Mucosa of rectum (tissue), 2 donors: ENCODE data around the gene OR5M10.
A peak's percentile ranks its signal among the peaks of the same experiment; 100 is the strongest.

Source experiments
- H3K27ac ChIP-seq, 2 donors: one replicate each; pipeline ENCODE4 v1.7.0; 2013; ENCODE audit warnings: inconsistent platforms in 2 of 2, low read depth in 2 of 2, low read length in 2 of 2
- H3K27me3 ChIP-seq, 2 donors: one replicate each; pipeline ENCODE4 v1.7.0; 2013; ENCODE audit warnings: low read length in 2 of 2; ENCODE audit not compliant: control insufficient read depth in 2 of 2, insufficient read depth in 2 of 2
- H3K36me3 ChIP-seq, 2 donors: one replicate each; pipeline ENCODE4 v1.7.0; 2013; ENCODE audit warnings: low read length in 2 of 2; ENCODE audit not compliant: control insufficient read depth in 2 of 2, insufficient read depth in 2 of 2
- H3K4me1 ChIP-seq, 2 donors: one replicate each; pipeline ENCODE4 v1.7.0; 2013; ENCODE audit warnings: low read length in 2 of 2, mild to moderate bottlenecking in 1 of 2; ENCODE audit not compliant: control insufficient read depth in 2 of 2, insufficient read depth in 2 of 2
- H3K4me3 ChIP-seq, 2 donors: one replicate each; pipeline ENCODE4 v1.7.0; 2013; ENCODE audit warnings: low read length in 2 of 2
- H3K9ac ChIP-seq, 2 donors: one replicate each; pipeline ENCODE4 v1.7.0; 2013; ENCODE audit warnings: low read length in 2 of 2, low read depth in 1 of 2, mild to moderate bottlenecking in 1 of 2
- H3K9me3 ChIP-seq, 2 donors: one replicate each; pipeline ENCODE4 v1.7.0; 2013; ENCODE audit warnings: low read length in 2 of 2; ENCODE audit not compliant: control insufficient read depth in 2 of 2
- donor health status: healthy.
- donor health status: Normal muscosa, but diverticular disease.

The OR5M10 gene

GRCh38 chr11:56533054-56533740 lies 44.3 kb downstream of the OR5M10 start:
- H3K4me3 ChIP-seq, result no peak overlapping the region
- no peaks in the 10 kb centered on the region for H3K36me3 ChIP-seq
- no peak overlapping the region for H3K9ac ChIP-seq
- H3K27me3 ChIP-seq, result no peaks in the 10 kb centered on the region
- no peak overlapping the region for H3K27ac ChIP-seq
- H3K9me3 ChIP-seq, result no peaks in the 10 kb centered on the region
- H3K4me1 ChIP-seq, result peaks cover 0 to 10% of the 10 kb centered on the region in 2 donors

DNA sequence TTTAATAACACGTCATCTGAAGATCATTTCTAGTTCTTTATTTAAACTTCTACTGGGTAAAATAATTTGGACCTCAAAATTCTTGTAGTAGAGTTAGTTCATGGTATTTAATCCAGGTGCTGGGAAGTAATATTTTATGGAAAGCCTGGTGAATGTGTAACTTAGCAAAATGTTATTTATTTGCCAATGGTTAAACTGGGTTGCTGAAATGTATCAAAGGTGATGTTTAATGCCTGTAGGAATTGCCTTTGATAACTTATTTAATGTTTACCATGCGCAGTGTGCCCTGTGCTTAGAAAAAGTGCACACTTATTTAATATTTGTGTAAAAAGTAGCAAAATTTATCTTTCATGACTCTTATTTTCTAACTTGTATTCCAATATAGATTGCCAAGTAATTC lies 45.7 kb downstream of the OR5M10 start:
- no peaks in the 10 kb centered on the region for H3K36me3 ChIP-seq
- H3K9ac ChIP-seq, result no peak overlapping the region
- peak overlapping the region in 1 of 2 donors; percentile 3 for H3K4me3 ChIP-seq
- peaks cover 0 to 10% of the 10 kb centered on the region in 2 donors for H3K4me1 ChIP-seq
- H3K27ac ChIP-seq, result no peak overlapping the region
- no peaks in the 10 kb centered on the region for H3K27me3 ChIP-seq
- H3K9me3 ChIP-seq, result no peaks in the 10 kb centered on the region
